IMR-90 (cell line): ENCODE measurements around the gene CCDC88C. TPM values are rescaled to one million over a fixed set of nuclear protein-coding genes. Genes with fewer than 3 reads are reported as not detected.

ENCODE experiments used
- ATAC-seq: fragments of 200-7000 bp; cut with Tn5 transposase; 2 replicates; pipeline ENCODE4 v1.9.1; 2020; ENCODE audit warnings: low read depth, mild to moderate bottlenecking, moderate library complexity
- BruUV-seq: library from RNA; stranded (reverse); fragments of 400-500 nt; replicated peaks from 2 replicates; lab custom pipeline; 2021; lab: Mats Ljungman, UMichigan
- CTCF ChIA-PET: fragments of 300-600 bp; formaldehyde crosslinking; extraction: SDS; loops from one replicate; lab custom pipeline; 2021; ENCODE audit warnings: antibody characterized with exemption; lab: Yijun Ruan, JAX
- POLR2A ChIA-PET: fragments of 300-600 bp; sonication (Branson Sonifier 250); formaldehyde crosslinking; loops from one replicate; lab custom pipeline; 2022; ENCODE audit warnings: antibody characterized with exemption; ENCODE audit not compliant: unreplicated experiment; lab: Charles Lee
- DNase-seq: peaks from one replicate; pipeline ENCODE4 v3.0.0; 2013
- H2AFZ ChIP-seq: replicated peaks from 2 replicates; pipeline ENCODE3; 2013; ENCODE audit warnings: low read length, mild to moderate bottlenecking; ENCODE audit not compliant: poor library complexity
- H2AK5ac ChIP-seq: 2 replicates; pipeline ENCODE4 v1.6.1; 2013; ENCODE audit warnings: low read depth, low read length, inconsistent platforms
- H2AK9ac ChIP-seq: replicated peaks from 2 replicates; pipeline ENCODE3; 2013; ENCODE audit warnings: mild to moderate bottlenecking, low read depth, low read length, moderate library complexity; ENCODE audit not compliant: poor library complexity
- H2BK120ac ChIP-seq: 2 replicates; pipeline ENCODE4 v1.6.1; 2013; ENCODE audit warnings: low read depth, low read length, inconsistent platforms
- H2BK15ac ChIP-seq: 3 replicates; pipeline ENCODE4 v1.6.1; 2013; ENCODE audit warnings: low read depth, low read length, inconsistent platforms
- H2BK20ac ChIP-seq: 2 replicates; pipeline ENCODE4 v1.6.1; 2013; ENCODE audit warnings: low read depth, mild to moderate bottlenecking, inconsistent platforms, low read length, moderate library complexity
- H2BK5ac ChIP-seq: 2 replicates; pipeline ENCODE4 v1.6.1; 2013; ENCODE audit warnings: mild to moderate bottlenecking, low read depth, low read length, inconsistent platforms; ENCODE audit not compliant: poor library complexity, severe bottlenecking
- H3K14ac ChIP-seq: replicated peaks from 2 replicates; pipeline ENCODE4 v1.6.1; 2013; ENCODE audit warnings: low read depth, low read length, inconsistent platforms
- H3K18ac ChIP-seq: 2 replicates; pipeline ENCODE4 v1.6.1; 2013; ENCODE audit warnings: low read depth, low read length, control low read depth
- H3K23ac ChIP-seq: 2 replicates; pipeline ENCODE4 v1.6.1; 2013; ENCODE audit warnings: low read depth, low read length, inconsistent platforms
- H3K27ac ChIP-seq: 2 replicates; pipeline ENCODE4 v1.5.1; 2013; ENCODE audit warnings: mild to moderate bottlenecking, control low read depth, low read length; ENCODE audit not compliant: insufficient read depth
- H3K27me3 ChIP-seq: 2 replicates; pipeline ENCODE4 v1.6.1; 2013; ENCODE audit warnings: low read length; ENCODE audit not compliant: control insufficient read depth, insufficient read depth
- H3K36me3 ChIP-seq: 2 replicates; pipeline ENCODE4 v1.6.1; 2013; ENCODE audit warnings: low read length, mixed read lengths; ENCODE audit not compliant: control insufficient read depth, insufficient read depth
- H3K4ac ChIP-seq: 2 replicates; pipeline ENCODE4 v1.6.1; 2013; ENCODE audit warnings: low read depth, low read length, inconsistent platforms
- H3K4me1 ChIP-seq: 2 replicates; pipeline ENCODE4 v1.6.1; 2013; ENCODE audit warnings: low read length, mixed read lengths; ENCODE audit not compliant: control insufficient read depth, insufficient read depth
- H3K4me2 ChIP-seq: 2 replicates; pipeline ENCODE4 v1.6.1; 2013; ENCODE audit warnings: low read depth, mild to moderate bottlenecking, control low read depth, low read length, moderate library complexity
- H3K4me3 ChIP-seq: 2 replicates; pipeline ENCODE4 v1.5.1; 2013; ENCODE audit warnings: low read depth, mild to moderate bottlenecking, control low read depth, low read length, moderate library complexity; ENCODE audit not compliant: insufficient read depth
- H3K56ac ChIP-seq: 2 replicates; pipeline ENCODE4 v1.6.1; 2013; ENCODE audit warnings: low read length, inconsistent platforms; ENCODE audit not compliant: insufficient read depth; ENCODE audit errors: extremely low read depth
- H3K79me1 ChIP-seq, 2 experiments: 2 replicates each; pipeline ENCODE4 v1.6.1; 2013; ENCODE audit warnings: low read length in 2 of 2, inconsistent platforms in 1 of 2, low read depth in 1 of 2
- H3K9ac ChIP-seq: 2 replicates; pipeline ENCODE4 v1.6.1; 2013; ENCODE audit warnings: low read depth, low read length, control low read depth
- H3K9me1 ChIP-seq: 2 replicates; pipeline ENCODE4 v1.6.1; 2013; ENCODE audit warnings: low read length, inconsistent platforms; ENCODE audit not compliant: insufficient read depth
- H3K9me3 ChIP-seq: 2 replicates; pipeline ENCODE4 v1.6.1; 2013; ENCODE audit warnings: low read length; ENCODE audit not compliant: control insufficient read depth, insufficient read depth
- H4K20me1 ChIP-seq: 2 replicates; pipeline ENCODE4 v1.6.1; 2013; ENCODE audit warnings: low read length, inconsistent platforms; ENCODE audit not compliant: insufficient read depth
- H4K5ac ChIP-seq: 2 replicates; pipeline ENCODE4 v1.6.1; 2013; ENCODE audit warnings: mild to moderate bottlenecking, low read depth, low read length, control low read depth
- H4K8ac ChIP-seq, 2 experiments: 2 replicates each; pipeline ENCODE4 v1.6.1; 2013; ENCODE audit warnings: low read depth in 2 of 2, low read length in 2 of 2, control low read depth in 1 of 2, inconsistent platforms in 1 of 2
- H4K91ac ChIP-seq: 2 replicates; pipeline ENCODE4 v1.6.1; 2013; ENCODE audit warnings: low read depth, low read length, inconsistent platforms; ENCODE audit not compliant: insufficient read depth
- CEBPB ChIP-seq: IDR thresholded peaks from 2 replicates; pipeline ENCODE4 v1.6.1; 2012; ENCODE audit warnings: low read depth, low read length, improper control_type of control experiment
- ELK1 ChIP-seq: fragments of 150-350 bp; IDR thresholded peaks from 2 replicates; pipeline ENCODE4 v1.6.1; 2016; ENCODE audit warnings: low read depth, mild to moderate bottlenecking, low read length, moderate library complexity, borderline replicate concordance
- MAZ ChIP-seq: IDR thresholded peaks from 2 replicates; pipeline ENCODE4 v1.6.1; 2012; ENCODE audit warnings: low read depth, mild to moderate bottlenecking, low read length, improper control_type of control experiment, moderate library complexity, borderline replicate concordance
- POLR2A ChIP-seq: IDR thresholded peaks from 2 replicates; pipeline ENCODE4 v1.6.1; 2012; ENCODE audit warnings: mild to moderate bottlenecking, low read depth, low read length
- RAD21 ChIP-seq: IDR thresholded peaks from 2 replicates; pipeline ENCODE4 v1.6.1; 2012; ENCODE audit warnings: low read length, improper control_type of control experiment
- RCOR1 ChIP-seq: IDR thresholded peaks from 2 replicates; pipeline ENCODE4 v1.6.1; 2012; ENCODE audit warnings: mild to moderate bottlenecking, low read length, improper control_type of control experiment; ENCODE audit not compliant: insufficient replicate concordance
- USF2 ChIP-seq: fragments of 150-350 bp; IDR thresholded peaks from 2 replicates; pipeline ENCODE4 v1.6.1; 2017; ENCODE audit warnings: mild to moderate bottlenecking, antibody characterized with exemption, low read length, low read depth
- WGBS, 2 experiments: methylation state at CpG; one replicate each; pipeline versions ENCODE4 v1.1.5 to v1.1.7; 2013; ENCODE audit warnings: missing lambda C conversion rate in 2 of 2; ENCODE audit not compliant: insufficient read length in 1 of 2; ENCODE audit errors: extremely low coverage in 2 of 2; 5-methylcytosine and 5-hydroxymethylcytosine counted together
- dilution Hi-C: fragments of 300-500 bp; cut with HindIII; formaldehyde crosslinking; loops from one replicate; pipeline ENCODE4 v1.14.3; 2018; ENCODE audit warnings: low sequenced_read_pairs; ENCODE audit not compliant: unreplicated experiment
- in situ Hi-C: fragments of 300-500 bp; cut with MboI; formaldehyde crosslinking; loops from 3 replicates; pipeline ENCODE4 v1.14.3; 2019; ENCODE audit warnings: low sequenced_read_pairs, inconsistent platforms, mixed read lengths
- intact Hi-C: fragments of 100-400 bp; cut with micrococcal nuclease; formaldehyde crosslinking; loops from 2 replicates; pipeline ENCODE4 v1.10.0; 2022
- polyA plus RNA-seq, 3 experiments: library from polyadenylated mRNA; depleted of rRNA; stranded (reverse); fragments of >200 nt; gene quantifications; 2 replicates each; pipeline ENCODE4 v1.2.3, GENCODE V29; 2012; ENCODE audit warnings: low replicate concordance in 1 of 3
- total RNA-seq: library from RNA; depleted of rRNA; stranded (reverse); fragments of >200 nt; gene quantifications from 2 replicates; pipeline ENCODE4 v1.2.3, GENCODE V29; 2012

The CCDC88C gene
- total and polyA plus RNA-seq, 2 of the 4 experiments (the other 2 are of a cell fraction) = 0.17 to 0.18 TPM

- H4K91ac ChIP-seq = no peak overlapping the region
- H4K5ac ChIP-seq = no peak overlapping the region
- ChIA-PET POLR2A (no interaction called here), CTCF (no interaction called here)
- H3K18ac ChIP-seq = no peak overlapping the region
- H2BK5ac ChIP-seq = no peak overlapping the region
- intact Hi-C loops = no loop called here
- ATAC-seq (no peak), DNase-seq (no peak)
- H2AFZ ChIP-seq = no peak overlapping the region
- no peaks in the 10 kb centered on the region for H3K36me3 ChIP-seq
- no peak overlapping the region for H3K4me2 ChIP-seq
- BruUV-seq = no TSS peak
- no peaks in the 10 kb centered on the region for H3K4me1 ChIP-seq
- no peak overlapping the region for H3K4me3 ChIP-seq
- H3K4ac ChIP-seq = no peak overlapping the region
- no peak overlapping the region for H2BK15ac ChIP-seq
- H2AK9ac ChIP-seq = no peak overlapping the region
- no peaks in the 10 kb centered on the region for H3K79me1 ChIP-seq
- H2BK20ac ChIP-seq = no peak overlapping the region
- no peak overlapping the region for H3K9ac ChIP-seq
- no peak overlapping the region for H3K23ac ChIP-seq
- no peak overlapping the region for H3K14ac ChIP-seq
- H2BK120ac ChIP-seq = no peak overlapping the region
- no peaks in the 10 kb centered on the region for H3K9me3 ChIP-seq
- no peak overlapping the region for H4K8ac ChIP-seq
- in situ Hi-C loops = no loop called here
- H2AK5ac ChIP-seq = no peak overlapping the region
- TF ChIP-seq RCOR1 (no peak), MAZ (no peak), ELK1 (no peak), CEBPB (no peak), USF2 (no peak), RAD21 (no peak), POLR2A (no peak)
- H3K27ac ChIP-seq = no peak overlapping the region
- dilution Hi-C loops = no loop called here
- WGBS, 2 experiments = 53% methylated on average over 4 of the region's 10 CpGs; no CpG with 5 or more reads in 1 of the 2 experiments
- H3K9me1 ChIP-seq = no peaks in the 10 kb centered on the region
- no peaks in the 10 kb centered on the region for H4K20me1 ChIP-seq
- peaks cover 13% of the 10 kb centered on the region for H3K27me3 ChIP-seq
- H3K56ac ChIP-seq = no peak overlapping the region
Observed at GRCh38 chr14:91305650-91306431, 111.8 kb downstream of the CCDC88C start.
